NCI-H2171 (cell line): Measurements from ENCODE around the gene FAM193B.
"Not testable (repeated sequence)": the region's sequence is repeated elsewhere in the genome, so short reads cannot be mapped to it uniquely, and the experiment has no call there.

ENCODE experiments used
- DNase-seq: peaks from one replicate; lab custom pipeline; 2025; lab: John Stamatoyannopoulos, UW

Gene FAM193B

GRCh38 chr5:177576169-177576568 is 21.8 kb upstream of the FAM193B start:
- DNase-seq, result no peak

- DNase-seq, result no peak
Measured at GRCh38 chr5:177575488-177575887, 21.1 kb upstream of the FAM193B start.

- no peak for DNase-seq
Measured at GRCh38 chr5:177569894-177570293, 15.5 kb upstream of the FAM193B start.

GRCh38 chr5:177568326-177568725 is 14.0 kb upstream of the FAM193B start:
- no peak for DNase-seq

GRCh38 chr5:177565046-177565445 is 10.7 kb upstream of the FAM193B start:
- no peak for DNase-seq

- not testable (repeated sequence) for DNase-seq
Measured at GRCh38 chr5:177559446-177559941, 5.1 kb upstream of the FAM193B start.

- no peak for DNase-seq
Measured at GRCh38 chr5:177557796-177558195, 3.4 kb upstream of the FAM193B start.

- DNase-seq, result no peak
Measured at GRCh38 chr5:177557041-177557647, 2.8 kb upstream of the FAM193B start.

- no peak for DNase-seq
Measured at GRCh38 chr5:177555665-177556064, 1.3 kb upstream of the FAM193B start.

- no peak for DNase-seq
Measured at GRCh38 chr5:177555228-177555627, 865 bp upstream of the FAM193B start.

GRCh38 chr5:177553671-177554429 is 513 bp downstream of the FAM193B start:
- DNase-seq, result no peak

- no peak for DNase-seq
Measured at GRCh38 chr5:177552839-177553455, 1.4 kb downstream of the FAM193B start.

GRCh38 chr5:177550122-177550521 is 4.2 kb downstream of the FAM193B start:
- DNase-seq, result no peak

GRCh38 chr5:177548495-177548894 is 5.9 kb downstream of the FAM193B start:
- DNase-seq, result no peak

- no peak for DNase-seq
Measured at GRCh38 chr5:177547736-177548135, 6.6 kb downstream of the FAM193B start.

- no peak for DNase-seq
Measured at GRCh38 chr5:177546258-177546741, 8.1 kb downstream of the FAM193B start.

GRCh38 chr5:177545487-177546257 is 8.7 kb downstream of the FAM193B start:
- no peak for DNase-seq

GRCh38 chr5:177542816-177543465 is 11.4 kb downstream of the FAM193B start:
- no peak for DNase-seq

GRCh38 chr5:177540438-177540837 is 13.9 kb downstream of the FAM193B start:
- DNase-seq, result no peak

- no peak for DNase-seq
Measured at GRCh38 chr5:177539411-177539810, 15.0 kb downstream of the FAM193B start.

GRCh38 chr5:177538876-177539275 is 15.5 kb downstream of the FAM193B start:
- no peak for DNase-seq
